Endothelial cell of umbilical vein (primary cell): ENCODE data around the gene PRR36. TPM values are rescaled to one million over a fixed set of nuclear protein-coding genes. Genes with fewer than 3 reads are reported as not detected.

Experiments
- BruUV-seq: library from RNA; stranded (reverse); fragments of 400-500 nt; replicated peaks from 2 replicates; lab custom pipeline; 2021; lab: Mats Ljungman, UMichigan
- CTCF ChIA-PET: fragments of 300-600, 350-600 bp; sonication (Branson Sonifier 250); formaldehyde crosslinking; loops from one replicate; lab custom pipeline; 2021; ENCODE audit warnings: antibody characterized with exemption, inconsistent platforms; lab: Charles Lee
- POLR2A ChIA-PET: fragments of 300-600, 350-600 bp; sonication (Branson Sonifier 250); formaldehyde crosslinking; loops from one replicate; lab custom pipeline; 2021; ENCODE audit warnings: antibody characterized with exemption, inconsistent platforms; lab: Charles Lee
- DNase-seq: peaks from one replicate; pipeline ENCODE4 v3.0.0-alpha.2; 2011; ENCODE audit warnings: low read depth, low spot score
- FAIRE-seq: peaks from 2 replicates; lab custom pipeline; 2011; peaks lifted over from hg19 to GRCh38; lab: Jason Lieb, UNC
- H2AFZ ChIP-seq: 2 replicates; pipeline ENCODE4 v1.6.0; 2012; ENCODE audit warnings: low read depth, low read length, control low read depth, inconsistent platforms
- H3K27ac ChIP-seq: 2 replicates; pipeline ENCODE4 v1.5.1; 2011; ENCODE audit warnings: low read depth, mild to moderate bottlenecking, control low read depth, low read length, moderate library complexity; ENCODE audit not compliant: insufficient read depth
- H3K27me3 ChIP-seq, 2 experiments: 2 replicates each; pipeline versions ENCODE4 v1.6.0 to v1.6.1; 2011; ENCODE audit warnings: low read length in 2 of 2, mixed read lengths in 1 of 2; ENCODE audit not compliant: control insufficient read depth in 2 of 2, insufficient read depth in 2 of 2
- H3K36me3 ChIP-seq, 2 experiments: 2 replicates in 1 of 2; 3 replicates in 1 of 2; pipeline ENCODE4 v1.5.1; 2011; ENCODE audit warnings: low read length in 2 of 2, mild to moderate bottlenecking in 1 of 2, moderate library complexity in 1 of 2; ENCODE audit not compliant: control insufficient read depth in 2 of 2, insufficient read depth in 2 of 2; ENCODE audit errors: extremely low read depth in 1 of 2
- H3K4me1 ChIP-seq: 3 replicates; pipeline ENCODE4 v1.5.1; 2011; ENCODE audit warnings: mild to moderate bottlenecking, low read length; ENCODE audit not compliant: control insufficient read depth, insufficient read depth; ENCODE audit errors: extremely low read depth
- H3K4me2 ChIP-seq: 2 replicates; pipeline ENCODE4 v1.6.1; 2011; ENCODE audit warnings: low read length, control low read depth, mixed read lengths; ENCODE audit not compliant: insufficient read depth
- H3K4me3 ChIP-seq, 3 experiments: fragments of 200-600 bp in 1 of 3; sonication (generic), shearing (Covaris generic) in 1 of 3; replicated peaks in 1 of 3; 2 replicates each; pipeline ENCODE4 v1.5.1; 2011 to 2016; ENCODE audit warnings: control low read depth in 3 of 3, low read length in 3 of 3, mild to moderate bottlenecking in 2 of 3, inconsistent platforms in 1 of 3, low read depth in 1 of 3, moderate library complexity in 1 of 3; ENCODE audit not compliant: insufficient read depth in 1 of 3
- H3K79me2 ChIP-seq: 2 replicates; pipeline ENCODE4 v1.6.0; 2012; ENCODE audit warnings: low read length, inconsistent platforms; ENCODE audit not compliant: control insufficient read depth, insufficient read depth
- H3K9ac ChIP-seq: replicated peaks from 2 replicates; pipeline ENCODE3; 2011; ENCODE audit warnings: low read length, control low read depth; ENCODE audit not compliant: insufficient read depth; ENCODE audit errors: extremely low read depth
- H3K9me1 ChIP-seq: replicated peaks from 3 replicates; pipeline ENCODE4 v1.6.0; 2011; ENCODE audit warnings: mild to moderate bottlenecking, low read length; ENCODE audit not compliant: control insufficient read depth, insufficient read depth; ENCODE audit errors: extremely low read depth
- H3K9me3 ChIP-seq: replicated peaks from 2 replicates; pipeline ENCODE4 v1.5.1; 2012; ENCODE audit warnings: low read length, inconsistent platforms; ENCODE audit not compliant: control insufficient read depth, insufficient read depth
- H4K20me1 ChIP-seq: replicated peaks from 2 replicates; pipeline ENCODE3; 2011; ENCODE audit warnings: mild to moderate bottlenecking, low read length; ENCODE audit not compliant: control insufficient read depth, insufficient read depth; ENCODE audit errors: extremely low read depth
- CTCF ChIP-seq, 2 donors: IDR thresholded peaks; 1 replicate in 1 of 2; 2 replicates in 1 of 2; pipeline ENCODE4 v1.5.1; 2011; ENCODE audit warnings: low read length in 2 of 2, mild to moderate bottlenecking in 2 of 2, moderate library complexity in 2 of 2, control low read depth in 1 of 2, inconsistent platforms in 1 of 2, low read depth in 1 of 2; ENCODE audit not compliant: insufficient read depth in 1 of 2; ENCODE audit errors: extremely low read depth in 1 of 2
- EZH2 ChIP-seq: IDR thresholded peaks from 2 replicates; pipeline ENCODE4 v1.6.1; 2012; ENCODE audit warnings: borderline replicate concordance, low read depth, mild to moderate bottlenecking, moderate library complexity, low read length, inconsistent platforms; ENCODE audit not compliant: severe bottlenecking
- FOS ChIP-seq: IDR thresholded peaks from 2 replicates; pipeline ENCODE4 v1.6.1; 2011; ENCODE audit warnings: mild to moderate bottlenecking, low read length, moderate library complexity, borderline replicate concordance; ENCODE audit not compliant: insufficient read depth
- GATA2 ChIP-seq: IDR thresholded peaks from 2 replicates; pipeline ENCODE4 v1.7.0; 2011; ENCODE audit warnings: low read depth, mild to moderate bottlenecking, moderate library complexity, mixed read lengths, low read length; ENCODE audit not compliant: insufficient read length, insufficient read depth
- JUN ChIP-seq: IDR thresholded peaks from 2 replicates; pipeline ENCODE4 v1.6.1; 2011; ENCODE audit warnings: borderline replicate concordance, low read depth; ENCODE audit not compliant: insufficient read length, insufficient read depth
- MAX ChIP-seq: IDR thresholded peaks from 2 replicates; pipeline ENCODE4 v1.6.1; 2011; ENCODE audit not compliant: insufficient read depth, insufficient read length
- MYC ChIP-seq: IDR thresholded peaks from one replicate; pipeline ENCODE4 v1.6.1; 2011; ENCODE audit warnings: mild to moderate bottlenecking, low read depth, low read length
- POLR2A ChIP-seq: IDR thresholded peaks from 2 replicates; pipeline ENCODE4 v1.6.1; 2012; ENCODE audit warnings: low read depth, mild to moderate bottlenecking, control low read depth, low read length
- POLR2AphosphoS5 ChIP-seq: IDR thresholded peaks from 2 replicates; pipeline ENCODE4 v1.6.1; 2012; ENCODE audit warnings: low read depth, mild to moderate bottlenecking, control low read depth, low read length, moderate library complexity; ENCODE audit not compliant: insufficient read depth
- dilution Hi-C: fragments of 300-500 bp; cut with MboI; formaldehyde crosslinking; loops from one replicate; pipeline ENCODE4 v1.15.0; 2019; ENCODE audit warnings: low sequenced_read_pairs; ENCODE audit not compliant: extremely low pct_ligation_motif_present
- intact Hi-C: fragments of 100-400 bp; cut with micrococcal nuclease; formaldehyde crosslinking; loops from one replicate; pipeline ENCODE4 v1.10.0; 2022
- polyA plus RNA-seq, 4 experiments: library from polyadenylated mRNA; depleted of rRNA in 3 of 4; stranded (reverse) in 3 of 4; unstranded in 1 of 4; fragments of >200 nt; gene quantifications; 2 replicates each; pipeline versions ENCODE4 v1.2.1 to v1.2.3, GENCODE V29; 2011 to 2012; ENCODE audit warnings: missing spikeins in 1 of 4
- total RNA-seq: library from RNA; stranded (reverse); gene quantifications from 2 replicates; pipeline ENCODE4 v1.2.3, GENCODE V29; 2021

PRR36 gene
- total and polyA plus RNA-seq, 2 donors (not counting 3 experiments of a cell fraction or from before 2014, with no cell fraction given) = not detected

- Histone ChIP-seq H3K4me3 (no peak overlapping the region), H3K9me1 (no peaks in the 10 kb centered on the region), H3K4me2 (no peak overlapping the region), H4K20me1 (no peaks in the 10 kb centered on the region), H3K9ac (no peak overlapping the region), H3K79me2 (no peaks in the 10 kb centered on the region), H3K4me1 (no peaks in the 10 kb centered on the region), H2AFZ (no peak overlapping the region), H3K27me3 (peaks cover 0 to 4% of the 10 kb centered on the region in 2 experiments), H3K36me3 (no peaks in the 10 kb centered on the region), H3K9me3 (no peaks in the 10 kb centered on the region), H3K27ac (no peak overlapping the region)
- no TSS peak for BruUV-seq
- POLR2A ChIA-PET = no interaction called here
- dilution Hi-C loops (no loop called here), intact Hi-C loops (no loop called here)
- DNase-seq (no peak), FAIRE-seq (no peak)
- TF ChIP-seq POLR2A = no peak
- no peak for TF ChIP-seq MYC
- TF ChIP-seq GATA2 = no peak
- no peak for TF ChIP-seq FOS
- TF ChIP-seq CTCF (IDR thresholded peaks at IDR 0.05; ENCODE audit: extremely low read depth in 1 of 2, insufficient read depth in 1 of 2, low read depth in 1 of 2, low read length in 2 of 2) = no peak
- TF ChIP-seq POLR2AphosphoS5 = no peak
- TF ChIP-seq JUN = no peak
- TF ChIP-seq EZH2 = no peak
- no peak for TF ChIP-seq MAX
- CTCF ChIA-PET = interaction anchor here (1.2 to 1.3 kb wide), 2 partner anchors 10 to 24 kb away, joined by 4 read pairs; partner anchors contain the start of gene MAP2K7
These were observed 5.6 kb upstream of the PRR36 start for GRCh38 chr19:7879836-7880235.
